ENCODE data around the gene TLN1.

The TLN1 gene

GRCh38 chr9:35685506-35685905, 46.5 kb downstream of the TLN1 start:
- no peaks in the 10 kb centered on the region for H3K27me3 ChIP-seq (ENCODE audit: insufficient read depth, poor library complexity, severe bottlenecking)
- no peak overlapping the region for H3K4me3 ChIP-seq (replicated peaks; ENCODE audit: insufficient read depth, low read length)
- TF ChIP-seq CTCF (IDR thresholded peaks at IDR 0.05; ENCODE audit: insufficient read depth, low read length): no peak
- no peak for TF ChIP-seq GABPA (IDR thresholded peaks at IDR 0.05; ENCODE audit: low read depth)
- H3K27ac ChIP-seq (replicated peaks): no peak overlapping the region
- DNase-seq (ENCODE audit: low read depth in 1 of 2, low spot score in 1 of 2): no peak

GRCh38 chr9:35684921-35685320, 47.1 kb downstream of the TLN1 start:
- DNase-seq (ENCODE audit: low read depth in 1 of 2, low spot score in 1 of 2): no peak
- TF ChIP-seq POLR2AphosphoS5 (IDR thresholded peaks at IDR 0.05; ENCODE audit: low read depth) (no peak), GABPA (IDR thresholded peaks at IDR 0.05; ENCODE audit: low read depth) (no peak), REST (IDR thresholded peaks at IDR 0.05; ENCODE audit: insufficient replicate concordance, low read depth) (no peak), SPI1 (IDR thresholded peaks at IDR 0.05; ENCODE audit: borderline replicate concordance, low read depth) (no peak), CTCF (IDR thresholded peaks at IDR 0.05; ENCODE audit: insufficient read depth, low read length) (no peak)
- Histone ChIP-seq H3K4me3 (replicated peaks; ENCODE audit: insufficient read depth, low read length) (no peak overlapping the region), H3K27me3 (ENCODE audit: insufficient read depth, poor library complexity, severe bottlenecking) (no peaks in the 10 kb centered on the region), H3K27ac (replicated peaks) (no peak overlapping the region)

GRCh38 chr9:35683323-35683722, 48.7 kb downstream of the TLN1 start:
- no peak for DNase-seq (ENCODE audit: low read depth in 1 of 2, low spot score in 1 of 2)
- Histone ChIP-seq H3K4me3 (replicated peaks; ENCODE audit: insufficient read depth, low read length) (no peak overlapping the region), H3K27ac (replicated peaks) (no peak overlapping the region), H3K27me3 (ENCODE audit: insufficient read depth, poor library complexity, severe bottlenecking) (no peaks in the 10 kb centered on the region)
- TF ChIP-seq POLR2AphosphoS5 (IDR thresholded peaks at IDR 0.05; ENCODE audit: low read depth): no peak

- Histone ChIP-seq H3K27me3 (ENCODE audit: insufficient read depth, poor library complexity, severe bottlenecking) (no peaks in the 10 kb centered on the region), H3K4me3 (replicated peaks; ENCODE audit: insufficient read depth, low read length) (no peak overlapping the region), H3K27ac (replicated peaks) (no peak overlapping the region)
- no peak for TF ChIP-seq SPI1 (IDR thresholded peaks at IDR 0.05; ENCODE audit: borderline replicate concordance, low read depth)
- TF ChIP-seq GABPA (IDR thresholded peaks at IDR 0.05; ENCODE audit: low read depth): no peak
- TF ChIP-seq REST (IDR thresholded peaks at IDR 0.05; ENCODE audit: insufficient replicate concordance, low read depth): no peak
- TF ChIP-seq CTCF (IDR thresholded peaks at IDR 0.05; ENCODE audit: insufficient read depth, low read length): no peak
- no peak for TF ChIP-seq POLR2AphosphoS5 (IDR thresholded peaks at IDR 0.05; ENCODE audit: low read depth)
- no peak for DNase-seq (ENCODE audit: low read depth in 1 of 2, low spot score in 1 of 2)
Observed at GRCh38 chr9:35682520-35683315, 49.3 kb downstream of the TLN1 start.
